ENCODE results near the gene PSMB5. TPM values are rescaled to one million over a fixed set of nuclear protein-coding genes. Genes with fewer than 3 reads are reported as not detected.

The PSMB5 gene
- polyA plus RNA-seq, 1 experiment, result 304 TPM

DNA sequence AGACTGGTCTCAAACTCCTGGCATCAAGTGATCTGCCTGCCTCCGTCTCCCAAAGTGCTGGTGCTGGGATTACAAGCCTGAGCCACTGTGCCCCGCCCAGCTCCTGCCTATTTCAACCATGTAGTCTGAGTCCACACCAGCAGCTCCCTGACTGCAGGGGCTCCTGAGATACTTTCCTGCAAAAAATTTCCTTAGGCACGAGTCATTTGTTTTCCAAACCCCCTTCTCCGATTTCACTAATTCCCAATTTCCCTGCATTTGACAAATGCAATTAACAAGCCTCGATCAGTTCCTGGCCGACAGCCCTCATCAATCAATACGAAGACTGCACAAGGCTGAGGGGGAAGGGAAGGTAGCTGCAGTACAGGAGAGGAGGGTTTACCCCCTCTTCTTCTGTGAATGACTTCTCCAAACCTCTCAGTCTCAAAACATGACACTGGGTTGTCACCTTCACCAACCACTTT is 10.1 kb downstream of the PSMB5 start:
- no peaks in the 10 kb centered on the region for H3K27me3 ChIP-seq (ENCODE audit: control insufficient read depth, insufficient read depth, low read length)
- ChIA-PET CTCF (interaction anchor here (1.0 to 4.3 kb wide), 7 partner anchors 9 to 70 kb away, joined by 3 to 19 read pairs (median 6); partner anchors contain the start of genes ACIN1 and CDH24), POLR2A (no interaction called here)
- peaks cover 5% of the 10 kb centered on the region for H3K36me3 ChIP-seq (ENCODE audit: control insufficient read depth, insufficient read depth, low read length)
- TF ChIP-seq, protein P1, sequence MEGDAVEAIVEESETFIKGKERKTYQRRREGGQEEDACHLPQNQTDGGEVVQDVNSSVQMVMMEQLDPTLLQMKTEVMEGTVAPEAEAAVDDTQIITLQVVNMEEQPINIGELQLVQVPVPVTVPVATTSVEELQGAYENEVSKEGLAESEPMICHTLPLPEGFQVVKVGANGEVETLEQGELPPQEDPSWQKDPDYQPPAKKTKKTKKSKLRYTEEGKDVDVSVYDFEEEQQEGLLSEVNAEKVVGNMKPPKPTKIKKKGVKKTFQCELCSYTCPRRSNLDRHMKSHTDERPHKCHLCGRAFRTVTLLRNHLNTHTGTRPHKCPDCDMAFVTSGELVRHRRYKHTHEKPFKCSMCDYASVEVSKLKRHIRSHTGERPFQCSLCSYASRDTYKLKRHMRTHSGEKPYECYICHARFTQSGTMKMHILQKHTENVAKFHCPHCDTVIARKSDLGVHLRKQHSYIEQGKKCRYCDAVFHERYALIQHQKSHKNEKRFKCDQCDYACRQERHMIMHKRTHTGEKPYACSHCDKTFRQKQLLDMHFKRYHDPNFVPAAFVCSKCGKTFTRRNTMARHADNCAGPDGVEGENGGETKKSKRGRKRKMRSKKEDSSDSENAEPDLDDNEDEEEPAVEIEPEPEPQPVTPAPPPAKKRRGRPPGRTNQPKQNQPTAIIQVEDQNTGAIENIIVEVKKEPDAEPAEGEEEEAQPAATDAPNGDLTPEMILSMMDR (IDR thresholded peaks at IDR 0.05; ENCODE audit: insufficient read depth, low read depth, low read length), result no peak
- no peak for DNase-seq (ENCODE audit: low read depth)
- no peak overlapping the region for H3K4me3 ChIP-seq (ENCODE audit: low read depth, low read length)

DNA sequence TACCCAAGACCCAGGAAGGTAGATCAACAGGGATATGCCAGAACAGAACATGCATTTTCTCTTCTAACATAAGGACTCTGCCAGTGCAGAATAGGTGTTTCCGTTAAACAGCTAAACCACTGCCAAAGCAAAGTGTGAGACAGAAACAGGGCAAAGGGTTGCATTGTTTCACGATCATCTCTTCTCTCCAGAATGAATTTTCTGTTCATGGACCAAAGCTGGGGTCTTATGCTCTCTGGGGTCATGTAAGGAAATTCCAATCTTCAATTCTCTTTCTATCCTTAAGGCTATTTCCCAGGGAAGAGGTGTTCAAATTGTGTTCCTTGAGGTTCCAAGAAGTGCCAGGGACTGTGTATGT is 10.9 kb downstream of the PSMB5 start:
- Histone ChIP-seq H3K4me3 (ENCODE audit: low read depth, low read length) (no peak overlapping the region), H3K36me3 (ENCODE audit: control insufficient read depth, insufficient read depth, low read length) (peaks cover 5% of the 10 kb centered on the region), H3K27me3 (ENCODE audit: control insufficient read depth, insufficient read depth, low read length) (no peaks in the 10 kb centered on the region)
- ChIA-PET CTCF (interaction anchor here (1.0 to 4.3 kb wide), 6 partner anchors 9 to 71 kb away, joined by 3 to 19 read pairs (median 6); partner anchors contain the start of gene ACIN1), POLR2A (no interaction called here)
- no peak for DNase-seq (ENCODE audit: low read depth)
- TF ChIP-seq, protein P1 (IDR thresholded peaks at IDR 0.05; ENCODE audit: insufficient read depth, low read depth, low read length), result no peak

DNA sequence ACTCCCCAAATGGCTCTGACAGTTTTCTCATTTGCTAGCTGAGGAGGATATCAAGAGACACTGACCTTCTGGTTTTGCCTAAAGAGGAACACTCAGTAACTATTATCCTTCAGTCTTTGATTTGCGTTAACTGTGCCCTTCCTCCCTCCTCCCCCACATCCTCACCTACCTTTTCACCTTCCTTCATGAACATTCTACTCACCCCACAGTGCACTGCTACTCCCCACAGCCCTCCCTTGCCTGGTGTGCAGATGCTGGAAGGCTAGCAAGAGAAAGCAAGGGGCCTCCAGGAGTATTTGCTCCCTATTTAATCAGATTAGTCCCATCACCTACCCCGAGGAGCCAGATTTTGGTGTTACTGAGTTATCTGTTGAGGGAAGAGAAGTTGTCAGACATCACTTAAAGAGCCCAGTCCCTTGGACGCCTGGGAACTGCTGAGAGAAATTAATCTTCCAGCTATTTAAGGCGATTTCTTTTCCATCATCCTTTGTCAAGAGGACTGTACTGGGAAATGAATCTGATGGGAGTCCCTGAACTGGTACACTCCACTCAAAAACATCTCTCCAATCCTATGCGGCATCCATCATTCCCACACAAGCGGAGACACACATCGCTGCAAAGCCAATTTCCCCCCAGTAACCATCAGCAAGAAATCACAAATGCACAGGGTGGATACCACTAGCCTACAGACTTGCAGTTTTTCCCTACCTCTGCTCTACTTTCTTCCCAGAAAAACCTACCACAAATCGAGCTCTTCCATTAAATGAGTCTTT is 11.5 kb downstream of the PSMB5 start:
- no peak for DNase-seq (ENCODE audit: low read depth)
- POLR2A ChIA-PET, result no interaction called here
- Histone ChIP-seq H3K27me3 (ENCODE audit: control insufficient read depth, insufficient read depth, low read length) (no peaks in the 10 kb centered on the region), H3K36me3 (ENCODE audit: control insufficient read depth, insufficient read depth, low read length) (peaks cover 4% of the 10 kb centered on the region), H3K4me3 (ENCODE audit: low read depth, low read length) (no peak overlapping the region)
- TF ChIP-seq, protein P1 (IDR thresholded peaks at IDR 0.05; ENCODE audit: insufficient read depth, low read depth, low read length), result no peak
- CTCF ChIA-PET, result interaction anchor here (1.1 to 4.3 kb wide), 5 partner anchors 10 to 35 kb away, joined by 5 to 19 read pairs (median 6); no protein-coding TSS in a partner anchor

DNA sequence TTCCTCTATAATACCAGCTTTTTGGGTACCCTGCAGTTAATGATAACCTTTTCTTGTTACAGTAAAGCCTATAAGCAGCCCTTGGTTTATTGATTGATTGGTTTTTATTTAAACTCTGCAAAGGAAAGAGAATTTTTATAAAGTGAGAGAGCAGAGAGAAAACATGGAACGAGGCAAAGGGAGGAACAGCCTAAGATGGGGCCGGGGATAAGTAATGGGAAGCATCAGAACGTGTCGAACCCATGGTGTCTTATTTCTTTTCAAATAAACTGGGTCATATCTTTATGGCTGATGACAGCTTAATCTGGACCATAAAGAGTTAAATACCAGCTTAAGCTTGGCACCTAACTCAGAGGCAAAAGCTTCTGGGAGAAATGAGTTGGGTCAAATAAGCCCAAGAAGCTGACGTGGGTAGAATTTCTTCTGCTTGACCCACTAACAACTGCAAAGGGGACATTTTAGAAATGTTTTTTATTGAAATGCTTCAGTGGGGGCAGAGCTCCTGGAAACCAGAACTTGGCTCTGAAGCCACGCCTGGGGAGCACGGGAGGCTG is 12.7 kb downstream of the PSMB5 start:
- ChIA-PET POLR2A (no interaction called here), CTCF (interaction anchor here (0.8 to 4.3 kb wide), 4 partner anchors 11 to 55 kb away, joined by 3 to 19 read pairs (median 6); no protein-coding TSS in a partner anchor)
- Histone ChIP-seq H3K4me3 (ENCODE audit: low read depth, low read length) (no peak overlapping the region), H3K36me3 (ENCODE audit: control insufficient read depth, insufficient read depth, low read length) (peaks cover 4% of the 10 kb centered on the region), H3K27me3 (ENCODE audit: control insufficient read depth, insufficient read depth, low read length) (no peaks in the 10 kb centered on the region)
- TF ChIP-seq, protein P1 (IDR thresholded peaks at IDR 0.05; ENCODE audit: insufficient read depth, low read depth, low read length), result no peak
- no peak for DNase-seq (ENCODE audit: low read depth)

DNA sequence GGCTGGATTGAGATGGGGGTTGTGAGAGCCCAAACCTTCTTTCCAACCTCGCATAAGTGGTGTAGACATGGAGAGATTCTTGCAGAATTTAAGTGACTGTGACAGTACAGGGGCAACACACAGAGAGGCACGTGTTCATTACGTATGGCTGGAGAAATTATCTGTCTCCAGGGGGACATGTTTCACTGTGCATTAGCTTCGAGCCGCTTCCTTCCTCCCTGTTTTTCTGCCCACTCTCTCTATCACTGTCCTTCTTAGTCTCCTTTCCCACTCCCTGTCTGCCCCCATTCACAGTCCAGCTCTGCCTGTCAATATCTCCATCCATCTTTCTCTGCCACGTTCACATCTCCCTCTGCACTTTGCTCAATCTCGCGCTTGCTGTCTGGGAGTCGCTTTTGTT is 13.3 kb downstream of the PSMB5 start:
- ChIA-PET CTCF (interaction anchor here (0.8 to 4.3 kb wide), 4 partner anchors 12 to 55 kb away, joined by 3 to 19 read pairs (median 6); no protein-coding TSS in a partner anchor), POLR2A (no interaction called here)
- Histone ChIP-seq H3K36me3 (ENCODE audit: control insufficient read depth, insufficient read depth, low read length) (peaks cover 4% of the 10 kb centered on the region), H3K4me3 (ENCODE audit: low read depth, low read length) (no peak overlapping the region), H3K27me3 (ENCODE audit: control insufficient read depth, insufficient read depth, low read length) (no peaks in the 10 kb centered on the region)
- TF ChIP-seq, protein P1 (IDR thresholded peaks at IDR 0.05; ENCODE audit: insufficient read depth, low read depth, low read length), result no peak
- no peak for DNase-seq (ENCODE audit: low read depth)
